IPS-15b (cell line): ENCODE data around the gene EML2.
A peak's percentile ranks its signal among the peaks of the same experiment; 100 is the strongest.

Experiments used
- H3K27me3 ChIP-seq: one replicate; pipeline ENCODE4 v1.6.1; 2013; ENCODE audit warnings: low read length; ENCODE audit not compliant: control insufficient read depth, insufficient read depth
- H3K36me3 ChIP-seq: one replicate; pipeline ENCODE4 v1.6.1; 2013; ENCODE audit warnings: low read length; ENCODE audit not compliant: control insufficient read depth, insufficient read depth
- H3K4me1 ChIP-seq: one replicate; pipeline ENCODE4 v1.6.1; 2013; ENCODE audit warnings: mild to moderate bottlenecking, low read length; ENCODE audit not compliant: control insufficient read depth, insufficient read depth
- H3K4me3 ChIP-seq: one replicate; pipeline ENCODE4 v1.5.1; 2013; ENCODE audit warnings: low read depth, low read length
- H3K9ac ChIP-seq: one replicate; pipeline ENCODE4 v1.6.1; 2013; ENCODE audit warnings: low read depth, mild to moderate bottlenecking, low read length
- H3K9me3 ChIP-seq: one replicate; pipeline ENCODE4 v1.6.1; 2013; ENCODE audit warnings: mild to moderate bottlenecking, low read length; ENCODE audit not compliant: control insufficient read depth, insufficient read depth

Gene EML2

DNA sequence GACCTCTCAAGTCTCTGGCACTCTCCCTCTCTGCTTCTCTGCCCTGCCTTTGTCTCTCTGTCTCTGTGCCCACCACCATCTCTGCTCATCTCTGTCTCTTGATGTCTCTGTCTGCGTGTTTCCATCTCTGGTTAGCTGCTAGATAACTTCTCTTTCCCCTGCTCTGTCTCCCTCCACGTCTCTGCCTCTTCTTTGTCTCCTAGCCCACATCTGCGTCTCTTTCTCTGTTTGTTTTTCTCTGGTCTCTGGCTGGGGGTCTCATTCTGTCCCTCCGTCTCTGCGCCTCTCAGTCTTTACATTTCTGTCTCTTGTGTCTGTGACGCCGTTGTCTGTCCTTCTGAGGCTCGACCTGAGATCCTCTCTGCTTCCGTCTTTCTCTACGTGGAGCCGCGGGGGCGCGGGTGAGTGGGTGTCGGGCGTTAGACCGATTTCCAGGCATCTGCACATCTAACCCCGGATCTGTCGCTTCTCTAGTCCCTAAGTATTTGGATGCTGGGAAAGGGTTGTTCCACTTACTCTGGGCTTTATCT, 29.2 kb upstream of the EML2 start:
- Histone ChIP-seq H3K9me3 (no peaks in the 10 kb centered on the region), H3K9ac (no peak overlapping the region), H3K36me3 (no peaks in the 10 kb centered on the region), H3K27me3 (peaks cover 32% of the 10 kb centered on the region), H3K4me1 (peaks cover 3% of the 10 kb centered on the region), H3K4me3 (peak overlapping the region; percentile 43)

DNA sequence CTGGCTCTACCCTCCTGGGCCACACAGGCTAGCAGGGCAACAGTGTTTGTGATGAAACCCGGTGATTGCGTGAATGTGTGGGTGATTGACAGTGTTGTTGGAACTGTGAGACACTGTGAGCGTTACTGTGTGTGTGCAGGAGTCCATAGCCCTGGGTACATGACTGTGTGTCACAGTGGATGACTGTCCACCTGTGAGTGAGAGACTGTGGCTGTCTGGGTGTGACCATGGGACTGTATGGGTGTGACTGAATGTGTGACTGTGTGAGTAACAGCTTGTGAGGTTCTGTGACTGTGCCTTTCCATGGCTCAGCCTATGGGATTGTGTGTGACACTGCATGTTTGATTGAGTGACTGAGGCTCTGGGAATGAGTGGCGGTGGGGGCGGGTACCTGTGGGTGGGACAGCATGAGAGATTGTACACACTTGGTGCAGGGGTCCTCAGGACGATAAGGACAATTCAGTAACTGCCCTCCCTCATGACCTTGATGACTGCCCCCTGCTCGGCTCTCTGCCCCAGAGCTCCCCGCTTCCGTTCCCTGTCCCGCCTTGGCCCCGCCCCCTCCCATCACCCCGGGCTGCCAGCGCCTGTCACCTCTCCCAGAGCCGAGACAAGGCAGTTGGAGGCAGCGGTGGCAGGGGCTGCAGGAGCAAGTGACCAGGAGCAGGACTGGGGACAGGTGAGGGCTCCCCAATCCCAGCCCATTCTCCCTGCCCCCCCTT, 28.6 kb upstream of the EML2 start, which contains the start of gene GIPR:
Gene GIPR (plus strand): TSS at position 602 of the 722 bp plus-strand sequence. CDS start 1,300 bp downstream, outside the sequence.
- H3K4me3 ChIP-seq: peak within 1 kb of the TSS; percentile 43
- H3K4me1 ChIP-seq: peaks cover 3% of the 10 kb centered on the region
- no peak within 1 kb of the TSS for H3K9ac ChIP-seq
- H3K27me3 ChIP-seq: peaks cover 32% of the 10 kb centered on the region
- no peaks in the 10 kb centered on the region for H3K36me3 ChIP-seq
- no peaks in the 10 kb centered on the region for H3K9me3 ChIP-seq

DNA sequence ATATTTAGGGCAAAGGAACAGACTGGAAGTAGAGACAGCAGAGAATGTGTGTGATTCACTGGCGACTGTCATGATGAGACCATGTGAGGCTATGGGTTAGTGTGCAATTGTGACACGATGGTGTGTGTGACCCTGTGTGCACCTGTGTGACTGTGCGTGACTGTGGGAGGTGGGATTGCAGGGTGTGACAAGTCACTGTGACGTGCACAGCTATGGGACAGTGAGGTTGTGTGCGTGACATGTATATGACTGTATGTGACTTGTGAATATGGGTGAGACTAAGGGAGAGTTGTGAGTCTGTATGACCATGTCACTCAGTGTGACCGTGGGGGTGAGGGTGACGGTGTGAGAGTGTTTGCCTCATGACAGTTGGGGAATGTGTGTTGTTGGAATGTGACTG, 25.4 kb upstream of the EML2 start:
- no peaks in the 10 kb centered on the region for H3K9me3 ChIP-seq
- H3K9ac ChIP-seq: no peak overlapping the region
- peaks cover 22% of the 10 kb centered on the region for H3K27me3 ChIP-seq
- no peak overlapping the region for H3K4me3 ChIP-seq
- peaks cover 3% of the 10 kb centered on the region for H3K4me1 ChIP-seq
- H3K36me3 ChIP-seq: no peaks in the 10 kb centered on the region

DNA sequence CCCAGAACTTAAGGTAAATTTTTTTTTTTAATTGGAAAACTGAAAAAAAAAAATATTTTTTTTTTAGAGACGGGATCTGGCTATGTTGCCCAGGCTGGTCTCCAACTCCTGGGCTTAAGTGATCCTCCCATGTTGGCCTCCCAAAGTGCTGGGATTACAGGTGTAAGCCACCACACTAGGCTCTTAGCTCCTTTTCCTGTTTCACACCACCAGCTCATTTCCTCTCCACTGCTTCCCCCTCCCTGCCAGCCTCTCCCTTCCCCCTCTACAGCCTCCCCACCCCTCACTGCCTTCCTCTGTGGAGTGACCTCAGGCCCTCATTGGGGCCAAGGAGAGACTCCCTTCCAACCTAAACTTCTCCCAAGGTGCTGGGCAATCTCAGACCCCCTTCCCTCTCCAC, 24.6 kb upstream of the EML2 start:
- Histone ChIP-seq H3K36me3 (no peaks in the 10 kb centered on the region), H3K27me3 (peaks cover 14% of the 10 kb centered on the region), H3K4me1 (peaks cover 3% of the 10 kb centered on the region), H3K4me3 (no peak overlapping the region), H3K9ac (no peak overlapping the region), H3K9me3 (no peaks in the 10 kb centered on the region)

DNA sequence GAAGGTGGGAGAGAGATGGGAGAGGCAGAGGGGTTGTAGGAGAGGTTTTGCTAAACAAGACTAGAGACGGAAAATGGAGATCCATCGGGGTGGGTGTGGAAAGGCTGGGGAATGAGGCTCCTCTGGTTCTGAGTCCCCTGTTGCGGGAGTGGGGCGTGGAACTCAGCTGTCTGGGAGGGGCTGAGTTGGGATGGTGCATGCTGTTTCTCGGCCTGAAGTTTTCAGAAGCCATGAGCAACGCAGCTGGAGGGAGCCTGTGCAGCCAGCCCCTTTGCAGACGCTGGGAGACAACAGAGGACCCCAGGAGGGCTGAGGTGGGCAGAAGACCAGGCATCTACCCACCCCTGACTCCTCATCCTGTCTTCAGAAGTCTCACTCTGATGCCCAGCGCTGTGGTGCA, 21.4 kb upstream of the EML2 start:
- H3K9me3 ChIP-seq: no peaks in the 10 kb centered on the region
- no peak overlapping the region for H3K4me3 ChIP-seq
- no peak overlapping the region for H3K9ac ChIP-seq
- peaks cover 2% of the 10 kb centered on the region for H3K27me3 ChIP-seq
- no peaks in the 10 kb centered on the region for H3K4me1 ChIP-seq
- H3K36me3 ChIP-seq: no peaks in the 10 kb centered on the region

DNA sequence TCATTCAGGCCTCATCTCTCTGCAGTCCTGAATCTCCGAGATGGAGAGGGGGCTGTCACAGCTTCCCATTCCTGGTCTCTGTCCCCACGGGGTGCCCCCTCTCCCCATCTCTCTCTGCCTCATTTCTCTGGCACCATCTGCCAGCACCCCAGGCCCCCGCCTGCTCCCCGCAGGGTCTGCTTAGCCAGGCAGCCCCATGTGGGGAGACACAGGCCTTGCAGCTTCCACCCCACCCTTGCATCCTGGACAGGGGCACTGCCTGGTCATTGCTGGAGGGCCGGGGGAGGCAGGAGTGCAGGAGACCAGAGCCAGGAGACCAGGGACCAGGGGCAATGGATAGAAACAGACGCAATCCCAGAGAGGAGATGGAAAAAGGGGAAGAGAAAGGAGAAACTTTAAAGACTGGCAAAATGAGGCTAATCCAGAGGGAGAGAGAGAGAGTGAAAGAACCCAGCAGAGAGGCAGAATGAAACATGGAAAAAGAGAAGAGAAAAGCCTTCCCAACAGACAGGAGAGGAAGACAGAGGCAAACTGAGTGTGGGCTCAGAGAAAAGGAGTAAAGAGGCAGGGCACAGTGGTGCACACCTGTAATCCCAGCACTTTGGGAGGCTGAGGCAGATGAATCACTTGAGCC, 20.0 kb upstream of the EML2 start:
- Histone ChIP-seq H3K9ac (no peak overlapping the region), H3K4me3 (no peak overlapping the region), H3K4me1 (no peaks in the 10 kb centered on the region), H3K9me3 (no peaks in the 10 kb centered on the region), H3K36me3 (no peaks in the 10 kb centered on the region), H3K27me3 (peaks cover 2% of the 10 kb centered on the region)

DNA sequence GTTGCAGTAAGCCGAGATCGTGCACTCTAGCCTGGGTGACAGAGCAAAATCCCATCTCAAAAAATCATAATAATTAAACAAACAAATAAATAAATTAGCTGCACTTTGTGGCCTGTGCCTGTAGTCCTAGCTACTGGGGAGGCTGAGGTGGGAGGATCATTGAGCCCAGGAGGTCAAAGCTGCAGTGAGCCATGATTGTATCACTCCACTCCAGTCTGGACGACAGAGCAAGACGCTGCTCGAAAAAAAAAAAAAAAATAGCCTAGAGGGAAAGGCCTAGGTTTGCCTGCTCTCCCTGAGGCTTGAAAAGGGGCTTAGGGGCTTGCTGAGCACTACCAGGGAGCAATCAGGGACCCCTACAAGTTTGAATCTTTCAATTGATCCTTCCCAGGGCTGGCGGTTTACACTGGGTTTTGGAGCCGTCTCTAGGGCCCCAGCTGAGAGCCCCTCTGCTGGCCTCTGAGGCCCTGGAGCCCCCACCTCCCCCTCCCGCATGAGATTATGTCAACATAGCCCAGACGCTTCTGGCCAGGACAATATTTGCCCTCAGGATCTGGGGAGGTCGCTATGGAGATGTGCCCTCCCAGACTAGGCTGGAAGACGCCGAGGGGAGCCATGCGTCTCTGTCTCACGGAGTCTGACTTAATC, 18.4 kb upstream of the EML2 start:
- no peaks in the 10 kb centered on the region for H3K4me1 ChIP-seq

DNA sequence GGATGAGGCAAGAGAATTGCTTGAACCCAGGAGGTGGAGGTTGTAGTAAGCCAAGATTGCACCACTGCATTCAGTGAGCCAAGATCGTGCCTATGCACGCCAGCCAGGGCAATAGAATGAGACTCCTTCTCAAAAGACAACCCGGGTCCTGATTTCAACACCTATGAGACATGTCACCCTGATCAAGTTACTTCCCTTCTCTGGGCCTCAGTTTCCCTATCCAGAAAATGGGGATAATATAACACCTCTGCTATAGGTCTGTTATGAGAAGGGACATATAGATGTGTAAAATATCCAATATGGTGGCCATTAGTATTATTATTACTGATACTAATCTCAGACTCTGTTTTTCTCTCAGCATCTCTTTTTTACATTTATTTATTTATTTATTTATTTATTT, 15.9 kb upstream of the EML2 start:
- H3K36me3 ChIP-seq: no peaks in the 10 kb centered on the region
- H3K4me1 ChIP-seq: no peaks in the 10 kb centered on the region
- no peak overlapping the region for H3K4me3 ChIP-seq
- H3K9ac ChIP-seq: no peak overlapping the region
- no peaks in the 10 kb centered on the region for H3K9me3 ChIP-seq
- H3K27me3 ChIP-seq: no peaks in the 10 kb centered on the region

More for the DNA sequence above, 18.4 kb upstream of the EML2 start:
- Histone ChIP-seq H3K4me3 (no peak overlapping the region), H3K9ac (no peak overlapping the region), H3K9me3 (no peaks in the 10 kb centered on the region), H3K36me3 (no peaks in the 10 kb centered on the region), H3K27me3 (peaks cover 2% of the 10 kb centered on the region)

DNA sequence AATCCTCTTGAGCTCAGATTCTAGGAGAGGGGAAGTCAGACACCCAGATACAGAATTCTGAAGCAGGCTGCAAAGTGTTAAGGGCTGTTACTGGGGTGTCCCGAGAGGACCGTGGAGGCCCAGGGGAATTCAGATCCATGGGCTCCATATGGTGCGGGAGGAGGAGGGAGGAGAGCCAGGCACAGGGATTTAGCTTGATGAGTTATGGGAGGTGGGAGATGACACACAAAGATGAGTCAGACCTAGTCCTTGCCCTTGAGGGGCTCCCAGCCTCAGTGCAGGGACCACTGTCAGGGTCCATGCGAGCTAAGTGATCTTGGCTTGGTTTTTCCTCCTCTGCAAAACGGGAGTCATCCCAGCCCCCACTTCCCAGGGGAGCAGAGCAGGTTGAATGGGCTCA, 14.4 kb upstream of the EML2 start:
- Histone ChIP-seq H3K9me3 (no peaks in the 10 kb centered on the region), H3K4me3 (no peak overlapping the region), H3K36me3 (no peaks in the 10 kb centered on the region), H3K9ac (no peak overlapping the region), H3K4me1 (no peaks in the 10 kb centered on the region), H3K27me3 (no peaks in the 10 kb centered on the region)

DNA sequence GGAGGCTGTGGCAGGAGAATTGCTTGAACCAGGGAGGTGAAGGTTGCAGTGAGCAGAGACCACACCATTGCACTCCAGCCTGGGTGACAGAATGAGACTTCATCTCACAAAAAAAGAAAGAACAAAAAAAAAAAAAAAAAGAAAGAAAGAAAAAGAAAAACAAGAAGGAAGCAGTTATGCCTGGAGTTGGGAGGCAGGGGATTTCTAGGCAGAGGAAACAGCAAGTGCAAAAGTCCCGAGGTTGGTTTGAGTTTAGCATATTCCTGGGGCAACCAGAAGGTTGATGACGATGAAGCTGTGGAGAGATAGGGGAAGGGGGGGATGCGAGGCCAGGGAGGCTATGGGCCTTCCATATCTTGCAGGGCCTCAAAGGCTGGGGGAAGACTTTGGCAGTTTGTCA, 11.5 kb upstream of the EML2 start:
- no peaks in the 10 kb centered on the region for H3K4me1 ChIP-seq
- no peaks in the 10 kb centered on the region for H3K9me3 ChIP-seq
- H3K36me3 ChIP-seq: no peaks in the 10 kb centered on the region
- no peak overlapping the region for H3K4me3 ChIP-seq
- H3K27me3 ChIP-seq: no peaks in the 10 kb centered on the region
- H3K9ac ChIP-seq: no peak overlapping the region

DNA sequence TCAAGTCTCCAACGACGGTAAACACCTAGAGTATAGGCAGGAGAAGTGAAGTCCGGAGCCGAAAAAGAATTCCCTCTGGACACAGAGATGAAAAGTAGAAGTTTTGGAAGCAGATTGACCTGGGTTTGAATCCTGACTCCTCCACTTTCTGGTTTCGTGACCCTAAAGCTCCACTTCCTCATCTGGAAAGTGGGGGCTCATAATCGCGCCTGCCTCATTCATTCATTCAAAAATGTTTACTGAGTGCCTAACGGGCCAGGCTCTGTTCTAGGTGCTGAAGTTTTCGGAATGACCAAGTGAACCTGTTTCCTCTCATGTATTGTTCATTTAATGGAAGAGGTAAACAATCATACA, 7.1 kb upstream of the EML2 start:
- no peaks in the 10 kb centered on the region for H3K36me3 ChIP-seq
- no peaks in the 10 kb centered on the region for H3K9me3 ChIP-seq
- H3K4me1 ChIP-seq: peaks cover 16% of the 10 kb centered on the region
- H3K4me3 ChIP-seq: peak overlapping the region; percentile 76
- peaks cover 10% of the 10 kb centered on the region for H3K27me3 ChIP-seq
- H3K9ac ChIP-seq: no peak overlapping the region
